ENCODE results near the gene RPL28. TPM values are rescaled to one million over a fixed set of nuclear protein-coding genes. Genes with fewer than 3 reads are reported as not detected.

The RPL28 gene
- total RNA-seq, 4 donors from 2014 or later: 20.7 to 1,084 (median 431) TPM

- TF ChIP-seq POLR2A (IDR thresholded peaks at IDR 0.05): no peak
- TF ChIP-seq CTCF (IDR thresholded peaks at IDR 0.05): no peak
- Histone ChIP-seq H3K4me3 (no peak overlapping the region), H3K9me3 (no peaks in the 10 kb centered on the region), H3K4me1 (no peaks in the 10 kb centered on the region), H3K27ac (no peak overlapping the region), H3K27me3 (peaks cover 17 to 44% of the 10 kb centered on the region in 2 donors), H3K36me3 (no peaks in the 10 kb centered on the region)
- no peak for DNase-seq
- intact Hi-C loops (cut with DNase I; ENCODE audit: low total_unique reads): no loop called here
Measured at GRCh38 chr19:55439052-55439451, 53.3 kb downstream of the RPL28 start.

GRCh38 chr19:55440411-55441105 lies 54.8 kb downstream of the RPL28 start:
- H3K4me3 ChIP-seq: no peak overlapping the region
- peaks cover 17 to 54% of the 10 kb centered on the region in 2 donors for H3K27me3 ChIP-seq

GRCh38 chr19:55441319-55441691 lies 55.6 kb downstream of the RPL28 start:
- Histone ChIP-seq H3K4me1 (no peaks in the 10 kb centered on the region), H3K9me3 (no peaks in the 10 kb centered on the region), H3K4me3 (no peak overlapping the region), H3K36me3 (no peaks in the 10 kb centered on the region), H3K27ac (no peak overlapping the region), H3K27me3 (peaks cover 17 to 54% of the 10 kb centered on the region in 2 donors)
- DNase-seq: no peak
- intact Hi-C loops (cut with DNase I; ENCODE audit: low total_unique reads): no loop called here
- TF ChIP-seq POLR2A (IDR thresholded peaks at IDR 0.05): no peak
- TF ChIP-seq CTCF (IDR thresholded peaks at IDR 0.05): no peak

More at GRCh38 chr19:55440411-55441105, 54.8 kb downstream of the RPL28 start:
- TF ChIP-seq CTCF (IDR thresholded peaks at IDR 0.05): no peak
- no peak for TF ChIP-seq POLR2A (IDR thresholded peaks at IDR 0.05)
- no peaks in the 10 kb centered on the region for H3K9me3 ChIP-seq
- intact Hi-C loops (cut with DNase I; ENCODE audit: low total_unique reads): no loop called here
- H3K27ac ChIP-seq: no peak overlapping the region
- no peaks in the 10 kb centered on the region for H3K4me1 ChIP-seq
- no peaks in the 10 kb centered on the region for H3K36me3 ChIP-seq
- DNase-seq: no peak

- Histone ChIP-seq H3K4me1 (no peaks in the 10 kb centered on the region), H3K27me3 (peaks cover 17 to 54% of the 10 kb centered on the region in 2 donors), H3K36me3 (no peaks in the 10 kb centered on the region), H3K4me3 (no peak overlapping the region), H3K27ac (no peak overlapping the region), H3K9me3 (no peaks in the 10 kb centered on the region)
- DNase-seq: no peak
- TF ChIP-seq CTCF (IDR thresholded peaks at IDR 0.05): no peak
- no peak for TF ChIP-seq POLR2A (IDR thresholded peaks at IDR 0.05)
- intact Hi-C loops (cut with DNase I; ENCODE audit: low total_unique reads): no loop called here
Measured at GRCh38 chr19:55441692-55442321, 56.1 kb downstream of the RPL28 start.

- intact Hi-C loops (cut with DNase I; ENCODE audit: low total_unique reads): no loop called here
- H3K9me3 ChIP-seq: no peaks in the 10 kb centered on the region
- no peak overlapping the region for H3K4me3 ChIP-seq
- TF ChIP-seq CTCF (IDR thresholded peaks at IDR 0.05) (no peak), POLR2A (IDR thresholded peaks at IDR 0.05) (no peak)
- H3K27me3 ChIP-seq: peaks cover 17 to 49% of the 10 kb centered on the region in 2 donors
- no peak for DNase-seq
- H3K27ac ChIP-seq: no peak overlapping the region
- no peaks in the 10 kb centered on the region for H3K4me1 ChIP-seq
- no peaks in the 10 kb centered on the region for H3K36me3 ChIP-seq
Measured at GRCh38 chr19:55442372-55442961, 56.7 kb downstream of the RPL28 start.

Measured in uterus (tissue), 4 donors.